Activated T-cell treated with anti-CD3 and anti-CD28 coated beads, Interleukin-2, amount 50 U/mL, for 72 hours (primary cell): ENCODE measurements around the gene SGCD. TPM values are rescaled to one million over a fixed set of nuclear protein-coding genes. Genes with fewer than 3 reads are reported as not detected.
A peak's percentile ranks its signal among the peaks of the same experiment; 100 is the strongest.

Experiments used
- ATAC-seq, 2 donors: fragments of 150-1000 bp; cut with Tn5 transposase; replicated peaks in 1 of 2; 2 replicates each; pipeline ENCODE4 v1.10.0; 2021; ENCODE audit warnings: moderate library complexity in 2 of 2, mild to moderate bottlenecking in 1 of 2
- DNase-seq, 2 donors: peaks; one replicate each; pipeline ENCODE4 v3.0.0; 2021 to 2022; ENCODE audit warnings: mixed read lengths in 1 of 2
- H3K27ac Mint-ChIP-seq: one replicate; pipeline ENCODE4 v1.8.0; 2022; ENCODE audit warnings: mild to moderate bottlenecking, moderate library complexity, mixed read lengths
- H3K27me3 Mint-ChIP-seq: one replicate; pipeline ENCODE4 v1.8.0; 2022; ENCODE audit warnings: low read depth, mixed read lengths
- H3K36me3 Mint-ChIP-seq, 2 donors: one replicate each; pipeline ENCODE4 v1.8.0; 2022; ENCODE audit warnings: mixed read lengths in 2 of 2, mild to moderate bottlenecking in 1 of 2; ENCODE audit not compliant: insufficient read depth in 2 of 2
- H3K4me1 Mint-ChIP-seq: one replicate; pipeline ENCODE4 v1.8.0; 2022; ENCODE audit warnings: low read depth, mixed read lengths
- H3K4me3 Mint-ChIP-seq, 2 donors: one replicate each; pipeline ENCODE4 v1.8.0; 2022; ENCODE audit warnings: mild to moderate bottlenecking in 2 of 2, mixed read lengths in 2 of 2, moderate library complexity in 2 of 2
- H3K9me3 Mint-ChIP-seq, 2 donors: one replicate each; pipeline ENCODE4 v1.8.0; 2022; ENCODE audit warnings: mixed read lengths in 2 of 2
- total RNA-seq, 2 donors: library from RNA; stranded (reverse); gene quantifications; one replicate each; pipeline ENCODE4 v1.2.3, GENCODE V29; 2022

Gene SGCD
- under 1 TPM in 1 of 2 donors, not detected in 1; 0.07 TPM for total RNA-seq

DNA sequence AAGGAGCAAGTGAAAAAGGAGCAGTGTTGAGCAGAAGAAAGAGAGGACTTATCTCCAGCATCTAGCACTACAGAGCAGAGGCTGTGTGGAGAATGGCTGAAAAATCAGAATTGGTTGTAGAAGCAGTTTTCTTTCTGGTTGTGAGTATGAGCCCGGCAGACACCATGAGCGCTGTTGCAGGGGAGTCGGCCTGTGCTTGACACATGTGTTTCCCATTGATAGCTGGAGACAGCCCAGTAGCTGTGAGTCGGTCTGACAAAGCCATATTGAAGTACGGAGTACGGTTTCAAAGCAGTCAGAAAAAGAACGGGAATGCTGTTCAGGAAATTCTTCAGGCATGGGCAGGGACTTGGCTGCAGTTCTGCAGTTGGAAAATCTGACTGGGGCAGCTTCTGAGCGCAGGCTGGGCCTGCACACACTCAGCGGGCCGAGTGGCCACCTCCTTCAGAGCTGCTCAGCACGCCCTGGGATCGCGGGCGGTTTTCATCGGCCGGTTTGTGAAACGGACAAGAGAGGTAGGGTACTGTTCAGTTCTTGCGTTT lies at the start of gene SGCD:
Gene SGCD (plus strand): TSS at position 447 of the 542 bp plus-strand sequence.
- H3K27ac Mint-ChIP-seq: no peak within 1 kb of the TSS
- H3K27me3 Mint-ChIP-seq: peaks cover 32% of the 10 kb centered on the region
- H3K4me1 Mint-ChIP-seq: no peaks in the 10 kb centered on the region
- H3K36me3 Mint-ChIP-seq: no peaks in the 10 kb centered on the region
- no peak within 1 kb of the TSS for H3K4me3 Mint-ChIP-seq
- ATAC-seq (no peak), DNase-seq (no peak)
- H3K9me3 Mint-ChIP-seq: no peaks in the 10 kb centered on the region

DNA sequence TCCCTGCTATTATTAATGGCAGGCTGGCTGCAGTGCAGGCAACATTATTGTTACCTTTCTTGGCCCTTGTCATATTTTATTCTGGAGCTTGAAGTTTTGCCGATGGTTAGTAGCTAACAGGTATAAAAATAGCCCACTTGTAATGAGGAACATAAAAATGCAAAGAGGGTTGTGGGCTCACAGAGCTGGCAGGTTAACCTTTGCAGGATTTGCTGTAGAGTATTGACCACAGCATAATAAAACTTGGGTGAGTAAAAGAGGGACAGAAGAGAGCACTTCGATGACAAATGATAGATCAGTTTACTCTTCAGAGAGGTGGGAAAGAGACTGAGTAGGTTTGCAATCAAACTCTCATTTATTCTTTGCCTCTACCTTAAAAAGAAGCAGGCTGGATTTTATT lies 49.7 kb upstream of the SGCD start:
- no peaks in the 10 kb centered on the region for H3K4me1 Mint-ChIP-seq
- H3K4me3 Mint-ChIP-seq: no peak overlapping the region

GRCh38 chr5:156295431-156295830 lies 31.5 kb upstream of the SGCD start:
- H3K27ac Mint-ChIP-seq: peak overlapping the region; percentile 82
- no peak for ATAC-seq
- no peaks in the 10 kb centered on the region for H3K4me1 Mint-ChIP-seq
- no peaks in the 10 kb centered on the region for H3K36me3 Mint-ChIP-seq
- peaks cover 2% of the 10 kb centered on the region in 2 donors for H3K9me3 Mint-ChIP-seq
- no peaks in the 10 kb centered on the region for H3K27me3 Mint-ChIP-seq
- no peak for DNase-seq
- H3K4me3 Mint-ChIP-seq: no peak overlapping the region

More for the DNA sequence above, 49.7 kb upstream of the SGCD start:
- no peaks in the 10 kb centered on the region for H3K9me3 Mint-ChIP-seq
- no peak for ATAC-seq
- no peak for DNase-seq
- H3K36me3 Mint-ChIP-seq: no peaks in the 10 kb centered on the region
- H3K27ac Mint-ChIP-seq: no peak overlapping the region
- no peaks in the 10 kb centered on the region for H3K27me3 Mint-ChIP-seq

GRCh38 chr5:156310115-156310514 lies 16.8 kb upstream of the SGCD start:
- Mint-ChIP-seq H3K27ac (no peak overlapping the region), H3K27me3 (no peaks in the 10 kb centered on the region), H3K36me3 (peaks cover 0 to 2% of the 10 kb centered on the region in 2 donors), H3K9me3 (peaks cover 7 to 9% of the 10 kb centered on the region in 2 donors), H3K4me3 (no peak overlapping the region), H3K4me1 (no peaks in the 10 kb centered on the region)
- DNase-seq: no peak
- no peak for ATAC-seq

GRCh38 chr5:156312897-156313694 lies 13.9 kb upstream of the SGCD start:
- H3K27ac Mint-ChIP-seq: no peak overlapping the region
- ATAC-seq: no peak
- no peak overlapping the region for H3K4me3 Mint-ChIP-seq
- H3K4me1 Mint-ChIP-seq: no peaks in the 10 kb centered on the region
- H3K9me3 Mint-ChIP-seq: peaks cover 0 to 2% of the 10 kb centered on the region in 2 donors
- H3K36me3 Mint-ChIP-seq: no peaks in the 10 kb centered on the region
- H3K27me3 Mint-ChIP-seq: no peaks in the 10 kb centered on the region
- DNase-seq: no peak

DNA sequence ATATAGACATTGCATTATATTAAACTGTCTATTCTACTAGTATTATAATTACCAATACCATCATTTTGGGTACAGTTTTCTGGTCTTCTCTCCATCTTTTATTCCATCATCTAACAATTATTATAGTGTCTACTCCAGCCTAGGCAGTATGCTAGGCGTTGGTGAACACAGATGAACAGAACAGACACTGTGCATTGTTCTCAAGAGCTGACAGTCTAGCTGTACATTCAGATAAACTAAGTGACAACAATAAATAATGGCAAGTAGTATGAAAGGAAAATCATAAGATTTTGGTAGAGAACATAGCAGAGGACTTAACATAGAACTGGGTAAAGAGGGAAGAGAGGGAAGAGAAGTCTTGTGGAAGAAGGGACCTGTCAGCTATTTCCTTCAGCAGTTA lies 12.5 kb upstream of the SGCD start:
- Mint-ChIP-seq H3K9me3 (peaks cover 0 to 2% of the 10 kb centered on the region in 2 donors), H3K4me3 (no peak overlapping the region), H3K36me3 (no peaks in the 10 kb centered on the region), H3K27me3 (no peaks in the 10 kb centered on the region), H3K27ac (no peak overlapping the region), H3K4me1 (no peaks in the 10 kb centered on the region)
- DNase-seq: no peak
- no peak for ATAC-seq

- no peak overlapping the region for H3K27ac Mint-ChIP-seq
Observed at GRCh38 chr5:156322666-156323065, 4.3 kb upstream of the SGCD start.

DNA sequence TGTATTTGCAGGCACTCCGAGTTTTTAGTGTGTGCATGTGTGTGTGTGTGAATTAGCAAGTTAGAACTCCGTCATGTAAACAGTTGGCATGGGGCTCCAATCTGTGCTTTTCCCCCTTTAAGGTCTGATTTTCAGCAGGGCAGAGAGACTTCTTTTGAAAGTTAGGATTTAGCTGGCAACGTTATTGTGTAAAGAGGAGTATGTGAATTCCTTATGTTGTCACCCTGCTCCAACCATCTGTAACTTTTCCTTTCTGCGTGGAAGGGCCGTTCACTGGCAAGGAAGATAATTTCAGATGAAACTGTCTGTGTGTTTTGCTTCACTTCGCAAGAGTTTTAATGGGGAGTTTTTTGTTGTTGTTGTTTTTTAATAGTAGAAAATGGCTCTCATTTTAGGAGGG lies 332 bp downstream of the SGCD start:
- H3K9me3 Mint-ChIP-seq: no peaks in the 10 kb centered on the region
- H3K36me3 Mint-ChIP-seq: no peaks in the 10 kb centered on the region
- no peaks in the 10 kb centered on the region for H3K4me1 Mint-ChIP-seq
- no peak overlapping the region for H3K4me3 Mint-ChIP-seq
- DNase-seq (no peak), ATAC-seq (no peak)
- no peak overlapping the region for H3K27ac Mint-ChIP-seq
- H3K27me3 Mint-ChIP-seq: peaks cover 32% of the 10 kb centered on the region

More at GRCh38 chr5:156322666-156323065, 4.3 kb upstream of the SGCD start:
- Mint-ChIP-seq H3K36me3 (no peaks in the 10 kb centered on the region), H3K4me3 (no peak overlapping the region), H3K9me3 (no peaks in the 10 kb centered on the region), H3K4me1 (no peaks in the 10 kb centered on the region), H3K27me3 (peaks cover 18% of the 10 kb centered on the region)
- ATAC-seq (no peak), DNase-seq (no peak)

GRCh38 chr5:156328161-156328560 lies 1.2 kb downstream of the SGCD start:
- ATAC-seq (no peak), DNase-seq (no peak)
- no peaks in the 10 kb centered on the region for H3K36me3 Mint-ChIP-seq
- H3K9me3 Mint-ChIP-seq: no peaks in the 10 kb centered on the region
- no peaks in the 10 kb centered on the region for H3K4me1 Mint-ChIP-seq
- no peak overlapping the region for H3K4me3 Mint-ChIP-seq
- no peak overlapping the region for H3K27ac Mint-ChIP-seq
- H3K27me3 Mint-ChIP-seq: peaks cover 32% of the 10 kb centered on the region

GRCh38 chr5:156328766-156329165 lies 1.8 kb downstream of the SGCD start:
- Mint-ChIP-seq H3K4me1 (no peaks in the 10 kb centered on the region), H3K4me3 (no peak overlapping the region), H3K36me3 (no peaks in the 10 kb centered on the region), H3K27me3 (peaks cover 32% of the 10 kb centered on the region), H3K9me3 (no peaks in the 10 kb centered on the region), H3K27ac (no peak overlapping the region)
- DNase-seq: no peak
- ATAC-seq: no peak

GRCh38 chr5:156329171-156329611 lies 2.2 kb downstream of the SGCD start:
- ATAC-seq (no peak), DNase-seq (no peak)
- Mint-ChIP-seq H3K36me3 (no peaks in the 10 kb centered on the region), H3K4me3 (no peak overlapping the region), H3K27me3 (peaks cover 32% of the 10 kb centered on the region), H3K9me3 (no peaks in the 10 kb centered on the region), H3K27ac (no peak overlapping the region), H3K4me1 (no peaks in the 10 kb centered on the region)

DNA sequence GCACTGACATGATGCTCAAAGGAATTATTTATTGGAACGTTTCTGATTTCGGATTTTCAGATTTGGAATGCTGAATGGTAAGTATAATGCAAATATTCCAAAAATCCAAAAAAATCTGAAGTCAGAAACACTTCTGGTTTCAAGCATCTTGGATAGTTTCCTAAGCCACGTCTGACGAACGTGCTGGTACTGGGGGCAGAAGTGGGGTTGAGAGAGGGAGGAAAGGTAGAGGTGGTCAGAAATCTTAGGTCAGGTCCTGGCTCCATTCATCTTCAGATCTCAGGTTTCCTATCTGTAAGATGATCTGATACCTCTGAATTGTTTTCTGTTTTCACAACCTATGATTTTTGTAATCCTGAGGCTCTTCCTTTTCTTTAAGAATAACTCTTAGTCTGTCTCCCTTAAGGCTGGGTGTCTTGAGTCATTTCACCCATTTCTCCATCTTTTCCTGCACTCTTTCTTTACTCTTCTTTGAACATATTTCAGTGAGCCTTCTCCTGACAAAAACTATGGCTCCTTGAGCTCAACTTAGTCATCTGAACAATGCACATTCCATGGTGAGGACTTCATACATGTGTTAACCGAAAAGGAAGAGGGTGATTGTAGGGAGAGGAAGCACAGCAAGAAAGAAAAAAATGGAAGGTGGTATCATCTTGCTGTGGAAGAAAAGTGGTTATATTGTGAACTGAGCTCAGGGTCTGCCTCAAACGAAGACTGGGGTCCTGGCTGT lies 3.3 kb downstream of the SGCD start:
- Mint-ChIP-seq H3K36me3 (no peaks in the 10 kb centered on the region), H3K27ac (no peak overlapping the region), H3K4me1 (no peaks in the 10 kb centered on the region), H3K9me3 (no peaks in the 10 kb centered on the region), H3K4me3 (no peak overlapping the region), H3K27me3 (peaks cover 32% of the 10 kb centered on the region)
- ATAC-seq (no peak), DNase-seq (no peak)

DNA sequence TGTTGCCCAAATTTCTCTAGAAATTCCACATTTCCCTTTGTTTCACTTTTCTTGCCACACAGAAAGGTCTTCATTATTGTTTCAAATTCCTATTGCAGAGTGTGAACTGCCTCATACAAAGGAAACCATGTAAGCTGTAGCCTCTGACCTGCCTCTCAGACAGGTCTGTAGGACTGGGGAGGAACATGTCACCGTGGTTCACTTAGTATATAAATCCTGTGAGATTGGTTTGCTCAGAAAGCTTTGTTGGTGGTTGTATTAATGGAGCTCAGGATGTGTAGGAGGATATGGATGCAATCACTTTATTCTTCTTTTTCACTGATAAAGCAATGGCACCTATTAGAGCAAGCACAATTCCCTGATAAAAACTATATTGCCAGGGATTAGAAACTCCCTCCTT lies 4.2 kb downstream of the SGCD start:
- H3K4me1 Mint-ChIP-seq: no peaks in the 10 kb centered on the region
- DNase-seq: no peak
- peaks cover 26% of the 10 kb centered on the region for H3K27me3 Mint-ChIP-seq
- ATAC-seq: no peak
- H3K4me3 Mint-ChIP-seq: no peak overlapping the region
- H3K36me3 Mint-ChIP-seq: no peaks in the 10 kb centered on the region
- no peaks in the 10 kb centered on the region for H3K9me3 Mint-ChIP-seq
- H3K27ac Mint-ChIP-seq: no peak overlapping the region
